Ishikawa (cell line): ENCODE results near the gene PKLR.

Source experiments
- CEBPB ChIP-seq: IDR thresholded peaks from 2 replicates; pipeline ENCODE4 v1.6.1; 2012
- CREB1 ChIP-seq: IDR thresholded peaks from 2 replicates; pipeline ENCODE4 v1.6.1; 2012; ENCODE audit warnings: low read depth
- EGR1 ChIP-seq: IDR thresholded peaks from 2 replicates; pipeline ENCODE4 v1.6.1; 2012
- EP300 ChIP-seq: IDR thresholded peaks from 2 replicates; pipeline ENCODE4 v1.6.1; 2012; ENCODE audit warnings: borderline replicate concordance
- FOXM1 ChIP-seq: IDR thresholded peaks from 2 replicates; pipeline ENCODE4 v1.6.1; 2012; ENCODE audit warnings: low read depth, borderline replicate concordance
- NFIC ChIP-seq: IDR thresholded peaks from 2 replicates; pipeline ENCODE4 v1.6.1; 2012
- RAD21 ChIP-seq: IDR thresholded peaks from 2 replicates; pipeline ENCODE4 v1.6.1; 2012; ENCODE audit warnings: low read depth
- REST ChIP-seq: IDR thresholded peaks from 2 replicates; pipeline ENCODE4 v1.6.1; 2012; ENCODE audit warnings: low read depth, mild to moderate bottlenecking
- TAF1 ChIP-seq: IDR thresholded peaks from 2 replicates; pipeline ENCODE4 v1.6.1; 2012; ENCODE audit warnings: low read depth, mild to moderate bottlenecking
- TCF12 ChIP-seq: IDR thresholded peaks from 2 replicates; pipeline ENCODE4 v1.6.1; 2012; ENCODE audit warnings: low read depth
- TEAD4 ChIP-seq: IDR thresholded peaks from 2 replicates; pipeline ENCODE4 v1.6.1; 2012
- YY1 ChIP-seq: IDR thresholded peaks from 2 replicates; pipeline ENCODE4 v1.6.1; 2012; ENCODE audit warnings: low read depth
- ZBTB7A ChIP-seq: IDR thresholded peaks from 2 replicates; pipeline ENCODE4 v1.6.1; 2012; ENCODE audit warnings: low read depth
- TF ChIP-seq, protein P1 (sequence below): IDR thresholded peaks from 2 replicates; pipeline ENCODE4 v1.6.1; 2012

DNA sequence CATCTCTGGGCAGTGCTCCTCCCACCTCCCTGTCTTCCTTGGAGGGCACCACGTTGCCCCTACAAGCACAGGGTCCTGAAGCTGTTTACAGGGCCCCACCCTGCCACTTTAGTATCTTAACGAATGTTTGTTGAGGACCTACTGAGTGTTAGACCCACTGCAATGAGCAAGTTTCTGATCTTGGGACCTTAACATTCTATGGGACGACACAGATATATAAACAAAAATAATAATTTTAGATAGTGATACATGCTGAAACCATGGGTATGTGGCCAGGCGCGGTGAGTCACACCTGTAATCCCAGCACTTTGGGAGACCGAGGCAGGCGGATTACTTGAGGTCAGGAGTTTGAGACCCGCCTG, 56.1 kb downstream of the PKLR start:
- TF ChIP-seq RAD21 (no peak), YY1 (no peak), TAF1 (no peak), TCF12 (no peak), EP300 (no peak), REST (no peak), NFIC (no peak), TEAD4 (no peak), FOXM1 (no peak), EGR1 (no peak), CEBPB (no peak), ZBTB7A (no peak), CREB1 (no peak)
- TF ChIP-seq, protein P1, sequence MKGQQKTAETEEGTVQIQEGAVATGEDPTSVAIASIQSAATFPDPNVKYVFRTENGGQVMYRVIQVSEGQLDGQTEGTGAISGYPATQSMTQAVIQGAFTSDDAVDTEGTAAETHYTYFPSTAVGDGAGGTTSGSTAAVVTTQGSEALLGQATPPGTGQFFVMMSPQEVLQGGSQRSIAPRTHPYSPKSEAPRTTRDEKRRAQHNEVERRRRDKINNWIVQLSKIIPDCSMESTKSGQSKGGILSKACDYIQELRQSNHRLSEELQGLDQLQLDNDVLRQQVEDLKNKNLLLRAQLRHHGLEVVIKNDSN: no peak
